SU-DHL-6 (cell line): Measurements from ENCODE around the gene SDCCAG8.
A peak's percentile ranks its signal among the peaks of the same experiment; 100 is the strongest.

Source experiments
- H2AFZ ChIP-seq: fragments of 200-600 bp; sonication (generic); 2 replicates; pipeline ENCODE4 v1.6.1; 2014; ENCODE audit warnings: low read depth, mild to moderate bottlenecking, moderate library complexity, mixed read lengths, antibody characterized with exemption, low read length; ENCODE audit not compliant: severe bottlenecking
- H3F3A ChIP-seq: fragments of 200-600 bp; shearing (Covaris generic); 2 replicates; pipeline ENCODE4 v1.6.0; 2016; ENCODE audit warnings: antibody characterized with exemption, mild to moderate bottlenecking; ENCODE audit not compliant: insufficient read depth
- H3K27ac ChIP-seq: fragments of 200-600 bp; sonication (generic); 2 replicates; pipeline ENCODE4 v1.5.1; 2016; ENCODE audit warnings: low read depth, mild to moderate bottlenecking, low read length, moderate library complexity, mixed read lengths
- H3K27me3 ChIP-seq: fragments of 200-600 bp; sonication (generic), shearing (Covaris generic); 2 replicates; pipeline ENCODE4 v1.6.0; 2014; ENCODE audit warnings: mild to moderate bottlenecking, low read length
- H3K36me3 ChIP-seq: fragments of 200-600 bp; sonication (generic); 2 replicates; pipeline ENCODE4 v1.6.1; 2014; ENCODE audit warnings: mild to moderate bottlenecking, low read length, mixed read lengths
- H3K4me2 ChIP-seq: fragments of 300-600, 200-600 bp; shearing (Covaris generic), sonication (generic); 2 replicates; pipeline ENCODE4 v1.6.0; 2014; ENCODE audit warnings: low read length, low read depth, mild to moderate bottlenecking; ENCODE audit not compliant: poor library complexity, severe bottlenecking
- H3K4me3 ChIP-seq: fragments of 200-600 bp; sonication (generic); 2 replicates; pipeline ENCODE4 v1.5.1; 2014; ENCODE audit warnings: antibody characterized with exemption, low read length, mild to moderate bottlenecking, mixed read lengths; ENCODE audit not compliant: insufficient read depth, poor library complexity, severe bottlenecking
- H3K79me2 ChIP-seq: fragments of 200-600 bp; sonication (generic); 2 replicates; pipeline ENCODE4 v1.6.1; 2014; ENCODE audit warnings: mild to moderate bottlenecking, low read length, moderate library complexity; ENCODE audit not compliant: insufficient read depth
- H3K9ac ChIP-seq: fragments of 200-600 bp; sonication (generic); 2 replicates; pipeline ENCODE4 v1.7.0; 2014; ENCODE audit warnings: mild to moderate bottlenecking, low read length
- H3K9me2 ChIP-seq: fragments of 200-600 bp; sonication (generic); replicated peaks from 2 replicates; pipeline ENCODE4 v1.6.1; 2014; ENCODE audit warnings: low read length; ENCODE audit not compliant: insufficient read depth
- H3K9me3 ChIP-seq: fragments of 200-600 bp; sonication (generic); 2 replicates; pipeline ENCODE4 v1.6.1; 2014; ENCODE audit warnings: low read length, mixed read lengths; ENCODE audit not compliant: insufficient read depth
- H4K20me1 ChIP-seq: fragments of 200-600 bp; sonication (generic); 2 replicates; pipeline ENCODE4 v1.6.1; 2014; ENCODE audit warnings: low read depth, mild to moderate bottlenecking, antibody characterized with exemption, low read length, moderate library complexity, mixed read lengths
- CTCF ChIP-seq: fragments of 200-600 bp; sonication (generic); IDR thresholded peaks from one replicate; pipeline ENCODE4 v1.5.1; 2017; ENCODE audit warnings: antibody characterized with exemption, mild to moderate bottlenecking, low read length, moderate library complexity; ENCODE audit not compliant: insufficient read depth, poor library complexity, severe bottlenecking
- EZH2phosphoT487 ChIP-seq: fragments of 200-600 bp; sonication (generic), shearing (Covaris generic); conservative IDR thresholded peaks from 2 replicates; pipeline ENCODE4 v1.6.1; 2018; ENCODE audit warnings: mild to moderate bottlenecking, antibody characterized with exemption, low read length, moderate library complexity, mixed read lengths

SDCCAG8 gene

GRCh38 chr1:243244432-243244841 lies 11.4 kb upstream of the SDCCAG8 start:
- Histone ChIP-seq H3K9ac (no peak overlapping the region), H3K36me3 (no peaks in the 10 kb centered on the region), H4K20me1 (no peaks in the 10 kb centered on the region; the same call in 1 of the 2 replicates), H3K79me2 (peaks cover 98% of the 10 kb centered on the region), H3K9me3 (no peaks in the 10 kb centered on the region), H3K9me2 (no peaks in the 10 kb centered on the region), H3K27me3 (no peaks in the 10 kb centered on the region), H3F3A (no peaks in the 10 kb centered on the region), H3K4me3 (no peak overlapping the region), H2AFZ (no peak overlapping the region), H3K27ac (no peak overlapping the region), H3K4me2 (peak overlapping the region; percentile 32)
- TF ChIP-seq CTCF = no peak
- TF ChIP-seq EZH2phosphoT487 = no peak

GRCh38 chr1:243246916-243247315 lies 8.9 kb upstream of the SDCCAG8 start:
- Histone ChIP-seq H3K4me3 (no peak overlapping the region), H3K4me2 (peak overlapping the region; percentile 19), H3K9me2 (no peaks in the 10 kb centered on the region), H3F3A (peaks cover 4% of the 10 kb centered on the region; the same call in 1 of the 2 replicates), H3K36me3 (no peaks in the 10 kb centered on the region), H3K9me3 (no peaks in the 10 kb centered on the region), H3K9ac (no peak overlapping the region), H3K79me2 (peaks cover 98% of the 10 kb centered on the region), H3K27me3 (no peaks in the 10 kb centered on the region), H2AFZ (no peak overlapping the region), H3K27ac (peak overlapping the region; percentile 38), H4K20me1 (peaks cover 13% of the 10 kb centered on the region; the same call in 1 of the 2 replicates)
- TF ChIP-seq CTCF = no peak
- TF ChIP-seq EZH2phosphoT487 = no peak

GRCh38 chr1:243247901-243248300 lies 7.9 kb upstream of the SDCCAG8 start:
- Histone ChIP-seq H3K4me2 (no peak overlapping the region), H3K36me3 (no peaks in the 10 kb centered on the region), H4K20me1 (peaks cover 23% of the 10 kb centered on the region), H3K9ac (no peak overlapping the region), H3K9me2 (no peaks in the 10 kb centered on the region), H3K4me3 (no peak overlapping the region), H3K79me2 (peaks cover 98% of the 10 kb centered on the region), H2AFZ (no peak overlapping the region), H3K27me3 (no peaks in the 10 kb centered on the region), H3K27ac (no peak overlapping the region), H3F3A (peaks cover 6% of the 10 kb centered on the region; the same call in 1 of the 2 replicates), H3K9me3 (no peaks in the 10 kb centered on the region)
- TF ChIP-seq EZH2phosphoT487 = no peak

- H3K36me3 ChIP-seq = no peaks in the 10 kb centered on the region
- TF ChIP-seq EZH2phosphoT487 (no peak), CTCF (no peak)
- H2AFZ ChIP-seq = no peak overlapping the region
- H3K79me2 ChIP-seq = peaks cover 100% of the 10 kb centered on the region
- H3K27ac ChIP-seq = no peak overlapping the region
- no peaks in the 10 kb centered on the region for H3K9me2 ChIP-seq
- no peak overlapping the region for H3K9ac ChIP-seq
- peaks cover 23% of the 10 kb centered on the region for H4K20me1 ChIP-seq
- no peak overlapping the region for H3K4me2 ChIP-seq
- no peak overlapping the region for H3K4me3 ChIP-seq
- no peaks in the 10 kb centered on the region for H3K9me3 ChIP-seq
- H3K27me3 ChIP-seq = no peaks in the 10 kb centered on the region
- H3F3A ChIP-seq = peaks cover 6% of the 10 kb centered on the region; the same call in 1 of the 2 replicates
Measured at GRCh38 chr1:243249214-243249613, 6.6 kb upstream of the SDCCAG8 start.
